OCI-LY7 (cell line): ENCODE data around the gene KRT13. TPM values are rescaled to one million over a fixed set of nuclear protein-coding genes. Genes with fewer than 3 reads are reported as not detected.

Source experiments
- BruUV-seq: library from RNA; stranded (reverse); fragments of 400-500 nt; replicated peaks from 2 replicates; lab custom pipeline; 2021; lab: Mats Ljungman, UMichigan
- CTCF ChIA-PET: fragments of 300-600 bp; sonication (Branson Sonifier 250); formaldehyde crosslinking; loops from one replicate; lab custom pipeline; 2022; ENCODE audit warnings: antibody characterized with exemption; ENCODE audit not compliant: unreplicated experiment; lab: Charles Lee
- POLR2A ChIA-PET: fragments of 300-600 bp; sonication (Branson Sonifier 250); formaldehyde crosslinking; loops from one replicate; lab custom pipeline; 2022; ENCODE audit warnings: antibody characterized with exemption; lab: Charles Lee
- DNase-seq: peaks from one replicate; pipeline ENCODE4 v3.0.0-alpha.2; 2015; ENCODE audit warnings: low spot score
- H2AFZ ChIP-seq: fragments of 200-600 bp; sonication (generic), shearing (Covaris generic); 2 replicates; pipeline ENCODE4 v1.6.1; 2014; ENCODE audit warnings: mild to moderate bottlenecking, antibody characterized with exemption, low read length, moderate library complexity
- H3K27ac ChIP-seq: fragments of 200-600 bp; sonication (generic); 2 replicates; pipeline ENCODE4 v1.5.1; 2014; ENCODE audit warnings: mixed run types, low read depth, mild to moderate bottlenecking, moderate library complexity, low read length, inconsistent platforms; ENCODE audit not compliant: poor library complexity, severe bottlenecking
- H3K36me3 ChIP-seq: fragments of 200-600 bp; sonication (generic); 2 replicates; pipeline ENCODE4 v1.6.1; 2014; ENCODE audit warnings: mild to moderate bottlenecking, antibody characterized with exemption, low read length, moderate library complexity, mixed read lengths; ENCODE audit not compliant: insufficient read depth
- H3K4me1 ChIP-seq: fragments of 200-600 bp; sonication (generic); 2 replicates; pipeline ENCODE4 v1.5.1; 2014; ENCODE audit warnings: mild to moderate bottlenecking, low read length; ENCODE audit not compliant: insufficient read depth, poor library complexity, severe bottlenecking
- H3K4me2 ChIP-seq: fragments of 200-600 bp; sonication (generic); 2 replicates; pipeline ENCODE4 v1.6.1; 2014; ENCODE audit warnings: mild to moderate bottlenecking, low read length
- H3K4me3 ChIP-seq: fragments of 200-600 bp; sonication (generic); 2 replicates; pipeline ENCODE4 v1.5.1; 2014; ENCODE audit warnings: mild to moderate bottlenecking, low read depth, low read length; ENCODE audit not compliant: poor library complexity, severe bottlenecking
- H3K79me2 ChIP-seq: fragments of 200-600 bp; sonication (generic); 2 replicates; pipeline ENCODE4 v1.6.1; 2016; ENCODE audit warnings: low read depth, mild to moderate bottlenecking, low read length, moderate library complexity, mixed read lengths; ENCODE audit not compliant: insufficient read depth
- H3K9me2 ChIP-seq: fragments of 200-600 bp; sonication (generic); 2 replicates; pipeline ENCODE4 v1.6.1; 2016; ENCODE audit warnings: mild to moderate bottlenecking, low read length, mixed read lengths; ENCODE audit not compliant: insufficient read depth
- H3K9me3 ChIP-seq: fragments of 200-600 bp; sonication (generic); 2 replicates; pipeline ENCODE4 v1.6.1; 2014; ENCODE audit warnings: mild to moderate bottlenecking, mixed run types, low read length, mixed read lengths
- H4K20me1 ChIP-seq: fragments of 200-600 bp; sonication (generic); 2 replicates; pipeline ENCODE4 v1.6.1; 2014; ENCODE audit warnings: mild to moderate bottlenecking, antibody characterized with exemption, low read length, moderate library complexity, mixed read lengths; ENCODE audit not compliant: insufficient read depth
- EZH2phosphoT487 ChIP-seq: fragments of 200-600 bp; sonication (generic); IDR thresholded peaks from 2 replicates; pipeline ENCODE4 v1.6.1; 2018; ENCODE audit warnings: low read depth, borderline replicate concordance, mild to moderate bottlenecking, mixed run types, antibody characterized with exemption, low read length, moderate library complexity, mixed read lengths
- intact Hi-C: fragments of 100-400 bp; cut with micrococcal nuclease; formaldehyde crosslinking; loops from one replicate; pipeline ENCODE4 v1.10.0; 2022; ENCODE audit not compliant: unreplicated experiment
- total RNA-seq, 2 experiments: library from RNA; depleted of rRNA in 1 of 2; stranded (reverse); fragments of >200 nt in 1 of 2; shearing (Covaris generic) in 1 of 2; gene quantifications; 2 replicates each; pipeline ENCODE4 v1.2.3, GENCODE V29; 2014 to 2022
- TF ChIP-seq, protein P1 (sequence below): fragments of 200-600 bp; sonication (generic); conservative IDR thresholded peaks from 2 replicates; pipeline ENCODE4 v1.5.1; 2014; ENCODE audit warnings: mild to moderate bottlenecking, antibody characterized with exemption, low read length, moderate library complexity, mixed read lengths

The KRT13 gene
- total RNA-seq, 2 experiments from 2014 or later, result not detected

DNA sequence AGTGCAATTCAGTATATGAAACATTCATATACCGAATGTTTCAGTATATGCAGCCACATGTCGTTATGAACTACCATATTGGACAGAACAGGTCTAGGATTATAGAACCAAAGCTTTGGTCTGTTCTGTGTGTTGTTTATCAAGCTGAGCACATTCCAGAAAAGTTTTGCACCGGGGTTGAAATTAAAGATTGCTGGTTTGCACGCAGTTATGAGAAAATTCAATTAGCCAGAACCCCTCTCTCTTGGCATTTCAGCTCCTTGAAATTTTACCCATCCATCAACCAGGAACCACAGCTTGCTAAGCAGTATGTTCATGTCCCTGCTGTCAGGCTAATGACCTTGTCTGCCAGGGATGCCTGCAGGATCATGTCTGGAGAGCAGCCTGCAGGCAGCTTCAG lies 47.7 kb downstream of the KRT13 start:
- CTCF ChIA-PET, result no interaction called here
- no peak overlapping the region for H2AFZ ChIP-seq
- no peak for TF ChIP-seq EZH2phosphoT487
- TF ChIP-seq, protein P1, sequence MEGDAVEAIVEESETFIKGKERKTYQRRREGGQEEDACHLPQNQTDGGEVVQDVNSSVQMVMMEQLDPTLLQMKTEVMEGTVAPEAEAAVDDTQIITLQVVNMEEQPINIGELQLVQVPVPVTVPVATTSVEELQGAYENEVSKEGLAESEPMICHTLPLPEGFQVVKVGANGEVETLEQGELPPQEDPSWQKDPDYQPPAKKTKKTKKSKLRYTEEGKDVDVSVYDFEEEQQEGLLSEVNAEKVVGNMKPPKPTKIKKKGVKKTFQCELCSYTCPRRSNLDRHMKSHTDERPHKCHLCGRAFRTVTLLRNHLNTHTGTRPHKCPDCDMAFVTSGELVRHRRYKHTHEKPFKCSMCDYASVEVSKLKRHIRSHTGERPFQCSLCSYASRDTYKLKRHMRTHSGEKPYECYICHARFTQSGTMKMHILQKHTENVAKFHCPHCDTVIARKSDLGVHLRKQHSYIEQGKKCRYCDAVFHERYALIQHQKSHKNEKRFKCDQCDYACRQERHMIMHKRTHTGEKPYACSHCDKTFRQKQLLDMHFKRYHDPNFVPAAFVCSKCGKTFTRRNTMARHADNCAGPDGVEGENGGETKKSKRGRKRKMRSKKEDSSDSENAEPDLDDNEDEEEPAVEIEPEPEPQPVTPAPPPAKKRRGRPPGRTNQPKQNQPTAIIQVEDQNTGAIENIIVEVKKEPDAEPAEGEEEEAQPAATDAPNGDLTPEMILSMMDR, result no peak
- no peaks in the 10 kb centered on the region for H3K9me3 ChIP-seq
- DNase-seq, result no peak
- no peaks in the 10 kb centered on the region for H3K9me2 ChIP-seq
- no TSS peak for BruUV-seq
- no peaks in the 10 kb centered on the region for H3K36me3 ChIP-seq
- no peak overlapping the region for H3K27ac ChIP-seq
- H3K4me2 ChIP-seq, result no peak overlapping the region
- intact Hi-C loops, result no loop called here
- no peaks in the 10 kb centered on the region for H4K20me1 ChIP-seq
- H3K4me1 ChIP-seq, result no peaks in the 10 kb centered on the region
- H3K4me3 ChIP-seq, result no peak overlapping the region
- POLR2A ChIA-PET, result no interaction called here
- H3K79me2 ChIP-seq, result no peaks in the 10 kb centered on the region

DNA sequence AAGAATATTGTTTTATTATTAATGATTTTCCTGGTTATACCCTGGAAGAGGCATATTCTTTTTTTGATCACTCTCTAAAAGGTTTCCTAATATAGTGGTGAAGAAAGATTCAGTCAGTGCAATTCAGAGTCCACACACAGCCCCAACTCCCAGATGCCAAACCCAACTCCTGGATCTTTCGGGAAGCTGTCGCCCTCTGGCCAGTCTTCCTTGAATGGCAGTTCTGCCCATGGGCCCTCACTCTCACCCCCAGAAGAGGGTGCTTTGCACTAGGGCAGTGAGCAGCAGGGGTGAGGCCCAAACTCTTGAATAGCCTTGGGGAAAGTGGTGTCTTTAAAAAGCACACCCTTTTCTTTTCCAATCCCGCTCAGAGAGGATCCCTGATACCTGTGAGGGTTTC lies 49.2 kb downstream of the KRT13 start:
- Histone ChIP-seq H3K79me2 (no peaks in the 10 kb centered on the region), H3K4me2 (no peak overlapping the region), H3K9me3 (no peaks in the 10 kb centered on the region), H3K27ac (no peak overlapping the region), H3K4me3 (no peak overlapping the region), H4K20me1 (no peaks in the 10 kb centered on the region), H2AFZ (no peak overlapping the region), H3K36me3 (no peaks in the 10 kb centered on the region), H3K4me1 (no peaks in the 10 kb centered on the region), H3K9me2 (no peaks in the 10 kb centered on the region)
- ChIA-PET POLR2A (no interaction called here), CTCF (no interaction called here)
- intact Hi-C loops, result no loop called here
- no peak for DNase-seq
- TF ChIP-seq EZH2phosphoT487, result no peak
- TF ChIP-seq, protein P1, result no peak
- no TSS peak for BruUV-seq

DNA sequence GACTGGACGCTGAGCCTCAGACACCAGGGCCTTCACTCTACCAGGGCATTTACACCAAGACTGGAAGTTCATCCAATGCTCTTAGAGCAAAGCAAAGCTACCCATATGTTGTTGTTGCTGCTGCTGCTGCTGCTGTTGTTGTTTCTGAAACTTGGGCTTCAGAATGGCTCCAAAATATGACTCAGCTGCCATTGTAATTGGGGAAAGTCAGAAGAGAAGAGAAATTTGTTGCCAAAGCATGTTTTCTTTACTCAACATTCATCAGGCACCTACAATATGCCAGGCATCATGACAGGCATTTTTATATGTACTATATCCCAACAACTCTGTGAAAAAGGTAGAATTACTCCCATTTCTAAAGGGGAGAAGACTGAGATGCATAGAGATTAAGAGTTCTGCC lies 50.2 kb downstream of the KRT13 start:
- intact Hi-C loops, result no loop called here
- no peak overlapping the region for H3K4me3 ChIP-seq
- CTCF ChIA-PET, result no interaction called here
- POLR2A ChIA-PET, result interaction anchor here (0.6 kb wide), 1 partner anchor 98 kb away, joined by 4 read pairs; no protein-coding TSS in a partner anchor
- H3K79me2 ChIP-seq, result no peaks in the 10 kb centered on the region
- no TSS peak for BruUV-seq
- no peak overlapping the region for H2AFZ ChIP-seq
- DNase-seq, result no peak
- no peaks in the 10 kb centered on the region for H3K4me1 ChIP-seq
- H3K9me3 ChIP-seq, result no peaks in the 10 kb centered on the region
- H3K9me2 ChIP-seq, result no peaks in the 10 kb centered on the region
- no peaks in the 10 kb centered on the region for H4K20me1 ChIP-seq
- H3K4me2 ChIP-seq, result no peak overlapping the region
- H3K36me3 ChIP-seq, result no peaks in the 10 kb centered on the region
- TF ChIP-seq, protein P1, result no peak
- TF ChIP-seq EZH2phosphoT487, result no peak
- no peak overlapping the region for H3K27ac ChIP-seq
